Stimulated activated CD8-positive, alpha-beta memory T cell treated with anti-CD3 and anti-CD28 coated beads, Interleukin-12 subunit alpha, Interleukin-12 subunit beta, amount 100 ng/mL, for 24 hours (primary cell): ENCODE measurements around the gene PCGF6.

ENCODE experiments used
- DNase-seq: peaks from one replicate; pipeline ENCODE4 v3.0.0-alpha.2; 2020; ENCODE audit errors: extremely low read depth

Gene PCGF6

GRCh38 chr10:103256613-103257012, 94.3 kb downstream of the PCGF6 start:
- DNase-seq = no peak

- no peak for DNase-seq
Measured at GRCh38 chr10:103254538-103255325, 96.2 kb downstream of the PCGF6 start.

- DNase-seq = no peak
Measured at GRCh38 chr10:103254113-103254512, 96.8 kb downstream of the PCGF6 start.
